Osteocyte (in vitro differentiated cells): ENCODE data around the gene HOXD10. TPM values are rescaled to one million over a fixed set of nuclear protein-coding genes. Genes with fewer than 3 reads are reported as not detected.

ENCODE experiments used
- microRNA-seq: library from miRNA; unstranded; fragments of <30 nt; microRNA quantifications from one replicate; pipeline ENCODE4 v1.1.0, GENCODE V29; 2020; ENCODE audit not compliant: unreplicated experiment
- total RNA-seq: library from RNA; stranded (reverse); gene quantifications from 2 replicates; pipeline ENCODE4 v1.2.1, GENCODE V29; 2021

HOXD10 gene
- total RNA-seq, 1 donor from 2014 or later = not detected

Small RNA genes within 50 kb of the gene (microRNA-seq; reads per million reads assigned to microRNA genes)
- 2.2 reads per million for gene MIR10B

Other genes with a start within 250 kb of the HOXD10 start
- 33.5 and 34.7 TPM in 2 replicates for gene LNPK, start 114.5 kb upstream of the HOXD10 start, total RNA-seq
- not detected in 2 replicates for gene EVX2, start 32.8 kb upstream of the HOXD10 start, total RNA-seq
- not detected in 2 replicates for gene HOXD13, start 24.1 kb upstream of the HOXD10 start, total RNA-seq
- gene HOXD12, start 17.0 kb upstream of the HOXD10 start, total RNA-seq = not detected in 2 replicates
- not detected in 2 replicates for gene HOXD11, start 9.5 kb upstream of the HOXD10 start, total RNA-seq
- not detected in 2 replicates for gene HOXD9, start 5.9 kb downstream of the HOXD10 start, total RNA-seq
- gene HOXD8, start 12.9 kb downstream of the HOXD10 start, total RNA-seq = not detected in 2 replicates
- not detected in 2 replicates for gene HOXD4, start 34.8 kb downstream of the HOXD10 start, total RNA-seq
- gene HOXD3, start 40.5 kb downstream of the HOXD10 start, total RNA-seq = not detected in 2 replicates
- gene HOXD1, start 71.9 kb downstream of the HOXD10 start, total RNA-seq = not detected in 2 replicates
- gene MTX2, start 152.7 kb downstream of the HOXD10 start, total RNA-seq = 23.6 and 23.8 TPM in 2 replicates